HG03025 (cell line): ENCODE data around the gene CDK5R1.
A peak's percentile ranks its signal among the peaks of the same experiment; 100 is the strongest.

Source experiments
- ATAC-seq: cut with Tn5 transposase; IDR thresholded peaks from one replicate; pipeline ENCODE4 v1.9.1; 2021; ENCODE audit warnings: mild to moderate bottlenecking, moderate library complexity; ENCODE audit not compliant: unreplicated experiment, low FRiP score

CDK5R1 gene

DNA sequence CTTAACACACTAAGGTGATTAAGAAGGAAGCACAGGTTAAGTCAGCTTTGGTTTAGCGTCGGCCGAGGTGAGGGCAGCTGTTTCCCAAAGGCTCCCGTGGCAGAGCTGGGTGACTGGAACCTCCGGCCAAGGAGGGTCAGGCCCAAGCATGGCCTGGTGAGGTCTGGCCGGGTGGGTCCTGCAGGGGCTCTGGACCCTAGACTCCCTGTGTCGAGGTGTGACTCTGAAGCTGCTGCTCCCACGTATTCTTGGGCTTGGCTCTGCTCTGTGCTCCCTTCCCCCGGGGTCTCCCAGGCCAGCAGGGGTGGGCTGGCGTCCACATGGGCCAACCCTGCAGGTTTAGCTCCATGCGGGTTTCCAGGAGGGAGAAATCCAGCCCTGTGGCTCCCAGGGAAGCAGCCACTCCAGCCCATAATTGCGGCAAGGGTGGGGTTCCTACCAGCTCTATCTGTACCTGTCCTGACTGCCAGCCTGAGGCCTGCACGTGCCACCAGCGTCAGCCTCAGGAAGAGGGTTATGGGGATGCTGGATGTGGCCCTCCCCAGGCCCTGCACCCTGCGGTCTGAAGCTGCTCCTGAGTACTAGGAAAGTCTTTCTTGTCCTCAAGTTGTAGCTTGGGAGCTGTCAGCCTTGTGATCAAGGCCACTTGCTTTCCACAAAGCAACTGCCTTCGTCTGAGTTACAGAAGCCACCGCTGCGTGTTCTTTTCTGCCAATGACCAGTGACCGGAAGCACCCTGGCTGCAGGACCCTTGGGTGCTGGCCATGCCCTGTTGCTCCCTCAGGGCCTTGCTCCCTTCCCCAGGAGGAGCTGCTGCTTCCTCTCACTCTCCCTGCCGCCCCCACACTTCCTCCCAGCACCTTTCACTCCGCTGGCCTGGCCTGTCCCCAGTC, 4.8 kb downstream of the CDK5R1 start:
- ATAC-seq = no peak

DNA sequence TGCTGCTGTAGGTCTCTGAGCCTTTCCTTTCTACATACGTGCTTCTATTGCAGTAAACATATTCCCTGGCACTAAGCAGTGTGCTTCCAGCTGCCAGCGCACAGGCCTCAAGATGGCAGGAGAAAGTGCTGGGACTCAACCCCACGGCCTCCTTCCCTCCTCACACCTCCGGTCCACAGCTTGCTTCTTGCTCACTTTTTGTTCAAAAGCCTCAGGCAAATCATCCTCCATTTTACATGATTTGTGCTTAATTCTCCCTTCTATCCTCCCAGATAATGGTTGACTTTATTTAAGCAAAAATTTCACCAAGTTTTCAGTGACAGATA, 5.4 kb downstream of the CDK5R1 start:
- ATAC-seq = no peak

DNA sequence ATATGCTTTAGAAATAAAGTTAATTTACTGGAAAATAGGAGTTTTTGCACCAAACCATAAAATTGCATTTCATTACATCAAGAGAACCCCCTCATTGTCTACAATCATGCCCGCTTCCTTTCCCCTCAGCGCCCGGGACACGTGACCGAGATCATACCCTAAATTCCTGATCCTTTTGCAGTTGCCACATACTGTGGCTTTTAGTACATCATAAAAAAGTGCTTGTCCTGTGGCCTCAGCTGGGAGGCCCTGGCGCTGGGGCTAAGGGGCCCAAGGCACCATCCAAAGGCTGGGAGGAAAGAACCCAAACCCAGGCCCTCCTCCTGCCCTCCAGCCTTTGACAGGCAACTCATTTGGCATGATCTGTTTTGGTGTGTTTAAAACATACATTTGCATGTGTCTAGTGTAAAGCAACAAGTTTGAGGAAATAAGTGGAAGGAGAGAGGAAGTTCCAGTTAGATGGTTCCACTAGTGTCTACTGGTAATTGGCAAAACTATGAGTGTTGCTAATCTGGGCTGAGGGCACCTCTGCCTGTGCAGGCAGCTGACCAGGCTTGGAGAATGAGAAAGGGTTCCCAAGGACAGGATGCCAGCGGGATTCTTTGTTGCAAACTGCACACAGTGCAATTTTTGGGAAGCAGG, 6.0 kb downstream of the CDK5R1 start:
- no peak for ATAC-seq

DNA sequence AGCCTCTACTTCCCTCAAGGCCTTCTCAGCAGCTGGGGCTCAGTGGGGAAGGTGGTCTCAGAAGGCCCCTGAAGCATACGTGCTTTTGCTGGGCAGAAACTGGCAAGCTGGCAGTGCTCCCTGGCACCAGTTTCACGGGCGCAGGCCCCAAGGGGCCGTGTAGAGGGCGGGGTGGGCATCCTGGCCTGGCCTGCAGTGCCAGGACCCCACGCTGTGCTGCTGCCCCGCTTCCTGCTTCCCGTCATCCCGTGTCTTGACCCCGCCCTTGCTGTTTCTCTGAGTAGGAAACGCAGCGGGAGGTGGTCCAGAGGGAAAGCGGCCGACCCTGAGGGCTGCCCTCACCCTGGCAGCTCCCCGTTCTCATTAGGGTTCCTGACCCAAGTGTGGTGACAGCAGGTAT, 6.8 kb downstream of the CDK5R1 start:
- ATAC-seq = no peak

DNA sequence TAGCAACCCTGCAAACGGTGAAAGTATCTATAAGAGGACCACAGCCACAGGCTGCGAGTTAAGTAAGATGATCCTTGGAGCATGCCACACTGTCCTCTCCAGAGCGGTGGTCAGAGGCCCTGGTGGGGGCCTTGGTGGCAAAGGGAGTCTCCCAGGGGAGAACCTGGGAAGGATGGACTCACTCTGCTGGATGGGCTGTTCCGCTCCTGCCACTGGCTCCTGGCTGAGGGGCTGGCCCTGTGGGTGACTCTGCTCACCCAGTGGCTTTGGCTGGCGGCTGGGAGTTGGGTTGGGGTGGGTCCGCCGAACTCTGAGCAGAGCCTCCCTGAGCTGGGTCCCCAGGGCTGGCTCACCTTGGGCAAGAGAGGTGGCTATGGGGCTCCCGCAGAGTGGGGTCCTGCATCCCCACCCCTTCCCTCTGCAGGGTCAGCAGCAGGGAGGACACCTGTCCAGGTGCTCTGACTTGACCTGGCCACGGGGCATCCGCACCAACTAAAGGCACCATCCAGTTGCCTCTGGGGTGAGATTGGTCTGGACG, 7.3 kb downstream of the CDK5R1 start:
- no peak for ATAC-seq

DNA sequence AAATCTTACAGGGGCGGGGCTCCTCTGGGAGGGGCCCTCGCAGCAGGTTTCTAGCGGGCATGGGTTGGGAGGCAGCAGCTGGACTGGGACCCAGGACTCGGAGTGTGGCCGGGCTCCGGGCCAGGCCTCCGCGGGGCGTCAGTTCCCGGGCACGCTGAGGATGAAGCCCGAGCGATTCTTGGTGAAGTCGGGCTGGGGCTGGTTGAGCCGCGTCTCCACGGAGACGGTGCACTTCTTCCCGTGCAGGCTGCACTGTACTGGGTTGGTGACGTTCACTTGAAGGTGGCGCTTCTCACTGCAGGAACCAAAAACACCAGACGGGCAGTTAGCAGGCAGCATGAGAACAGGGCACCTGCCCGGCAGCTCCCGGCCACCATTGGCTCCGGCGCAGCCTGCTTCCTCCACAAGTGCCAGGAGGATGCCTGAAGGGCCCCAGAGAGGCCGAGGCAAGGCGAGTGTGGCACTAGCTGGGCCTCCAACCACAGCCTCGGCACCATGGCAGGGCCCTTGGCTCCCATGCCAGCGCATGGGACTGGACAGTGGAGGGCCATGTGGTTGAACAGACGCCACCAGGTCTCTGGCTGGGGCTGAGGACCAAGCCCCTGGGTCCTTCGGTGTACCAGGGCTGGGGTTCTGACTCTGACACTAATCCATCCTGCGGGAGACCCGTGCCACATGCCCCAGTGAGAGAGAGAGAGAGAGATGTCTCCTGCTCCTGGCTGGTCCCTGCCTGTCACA, 8.0 kb downstream of the CDK5R1 start:
- ATAC-seq = no peak

DNA sequence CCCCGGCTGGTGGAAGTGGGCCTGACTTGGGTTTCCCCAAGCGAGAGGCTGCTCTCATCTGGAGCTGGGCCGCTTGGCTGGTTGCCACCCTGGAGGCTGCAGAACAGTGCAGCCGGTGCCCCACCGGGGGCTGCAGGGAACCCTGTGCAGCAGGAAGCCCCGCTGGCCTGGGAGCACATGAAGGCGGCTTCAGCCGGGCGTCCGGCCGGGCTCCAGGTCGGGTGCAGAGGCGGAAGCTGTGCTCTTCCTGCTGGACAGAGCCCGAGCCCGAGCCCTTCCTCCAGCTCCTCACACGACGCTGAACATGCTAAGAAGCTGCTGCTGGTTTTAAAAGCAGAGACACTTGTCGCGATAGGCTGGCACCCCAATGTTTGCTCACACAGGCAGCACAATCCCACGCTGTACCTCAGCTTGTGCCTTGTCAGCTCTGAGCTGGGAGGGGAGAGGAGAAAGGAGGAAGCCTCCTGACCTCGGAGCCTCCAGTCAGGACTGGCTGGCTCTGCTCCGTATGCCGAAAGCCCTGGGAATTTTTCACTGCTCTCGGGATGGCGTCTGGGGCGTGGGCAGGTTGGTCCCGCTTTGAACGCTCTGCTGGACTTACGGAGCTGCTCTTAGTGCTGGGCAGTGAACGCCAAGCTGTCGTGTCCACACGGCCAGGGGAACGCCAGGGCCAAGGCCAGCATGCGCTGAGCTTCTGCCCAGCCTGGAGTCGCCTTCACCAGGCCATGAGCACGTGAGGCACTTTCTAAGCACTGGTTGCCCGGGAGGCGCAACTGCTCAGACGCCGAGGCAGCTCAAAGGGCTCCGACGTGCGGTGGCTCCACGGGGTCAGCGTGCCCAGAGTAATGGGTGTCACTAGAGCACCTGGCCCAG, 8.8 kb downstream of the CDK5R1 start:
- no peak for ATAC-seq

DNA sequence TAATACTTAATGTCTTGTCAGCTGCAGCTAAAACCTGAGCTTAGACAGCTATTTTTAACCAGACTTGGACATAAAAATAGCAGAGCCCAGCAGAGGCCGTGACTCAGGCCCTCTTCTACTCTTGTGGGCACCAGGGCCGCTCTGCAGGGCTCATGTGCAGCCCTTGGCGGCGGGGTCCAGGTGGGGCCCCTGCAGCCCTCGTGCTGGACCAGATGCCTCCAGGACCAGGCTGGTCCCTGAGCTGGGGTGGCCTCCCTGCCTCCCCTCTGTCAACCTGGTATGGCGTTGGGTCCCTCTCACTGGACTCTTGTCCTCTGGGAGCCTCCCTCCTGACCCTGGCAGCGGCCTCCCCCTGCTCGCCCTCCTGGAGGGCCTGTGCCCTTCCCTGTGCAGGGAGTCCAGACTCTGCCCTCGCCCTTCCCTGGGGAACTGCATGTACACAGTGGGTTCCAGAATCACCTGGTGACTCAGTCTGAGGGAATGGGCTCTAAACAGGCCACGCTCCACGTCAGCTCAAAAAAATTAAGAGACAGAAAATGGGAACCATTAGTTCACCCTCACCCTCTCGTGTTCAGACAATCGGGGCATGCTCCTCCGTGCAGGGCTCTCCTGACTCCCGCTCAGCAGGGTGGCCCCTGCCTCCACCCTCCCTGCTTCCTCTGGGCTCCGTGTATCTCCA, 9.7 kb downstream of the CDK5R1 start:
- no peak for ATAC-seq

DNA sequence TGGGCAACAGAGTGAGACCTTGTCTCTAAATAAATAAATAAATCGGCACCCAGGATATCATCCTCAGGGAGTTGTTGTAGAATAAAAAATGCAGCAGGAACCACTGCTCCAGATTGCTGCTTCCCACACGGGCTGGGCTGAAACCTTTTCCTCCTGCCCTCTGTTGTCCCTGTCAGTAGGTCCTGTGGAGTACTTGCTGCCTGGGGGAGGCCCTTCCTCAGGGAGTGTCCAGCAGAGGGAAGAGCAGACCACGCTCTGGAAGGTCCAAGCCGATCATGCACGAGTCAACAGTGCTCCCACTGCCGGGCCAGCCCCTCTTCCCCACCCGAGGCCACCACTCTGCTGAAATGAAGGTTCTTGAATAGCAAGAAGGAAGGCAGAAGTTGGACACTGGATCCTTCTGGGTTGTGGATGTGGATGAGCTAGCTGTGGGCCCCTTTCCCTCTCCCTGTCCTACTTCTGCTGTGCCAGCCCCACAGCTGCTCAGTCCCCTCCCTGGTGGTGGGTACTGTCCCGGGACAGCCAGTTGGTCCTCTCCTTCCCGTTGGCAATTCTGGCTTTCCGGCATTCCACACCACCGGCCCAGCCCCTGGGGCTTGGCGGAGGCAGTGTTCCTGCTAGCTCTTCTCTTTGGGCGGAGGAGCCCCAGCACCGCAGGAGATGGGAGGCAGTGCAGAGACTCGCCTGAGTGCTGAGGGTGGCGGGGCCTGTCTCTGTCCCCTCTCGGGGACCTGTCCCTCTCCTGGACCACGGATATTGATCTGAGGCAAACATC, 10.8 kb downstream of the CDK5R1 start:
- ATAC-seq = no peak

DNA sequence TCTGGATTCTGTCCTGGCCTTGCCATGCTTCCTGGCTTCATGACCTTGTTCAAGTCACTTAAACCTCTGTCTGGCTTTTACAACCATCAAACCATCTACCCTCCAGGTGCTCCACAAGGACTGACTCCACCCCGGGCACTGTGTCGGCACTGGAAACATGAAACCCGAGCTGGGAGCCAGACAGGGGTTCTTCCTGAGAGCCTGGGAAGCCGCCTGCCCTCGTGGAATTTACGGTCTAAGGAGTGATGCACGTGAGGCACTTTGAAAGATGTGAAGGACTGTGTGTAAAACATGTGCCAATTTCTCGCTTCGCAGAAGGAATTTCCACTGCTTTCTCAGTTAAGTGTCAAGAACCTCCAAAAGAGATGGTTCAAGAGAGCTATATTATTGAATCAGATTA, 11.6 kb downstream of the CDK5R1 start:
- no peak for ATAC-seq

DNA sequence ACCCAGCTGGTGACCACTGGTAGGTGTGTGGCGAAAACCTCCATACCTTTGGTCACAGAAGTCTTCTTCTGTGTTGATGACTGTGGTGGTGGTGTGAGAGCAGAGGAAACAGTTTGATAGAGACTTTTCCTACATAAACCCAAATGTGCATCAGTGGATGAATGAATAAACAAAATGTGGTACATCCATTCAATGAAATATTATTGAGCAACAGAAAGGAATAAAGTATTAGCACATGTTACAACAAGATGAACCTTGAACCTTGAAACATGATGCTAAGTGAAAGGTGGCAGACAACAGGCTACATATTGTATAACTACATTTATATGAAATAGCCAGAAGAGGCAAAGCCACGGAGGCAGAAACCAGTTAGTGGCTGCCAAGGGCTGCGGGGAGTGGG, 15.2 kb downstream of the CDK5R1 start:
- no peak for ATAC-seq

DNA sequence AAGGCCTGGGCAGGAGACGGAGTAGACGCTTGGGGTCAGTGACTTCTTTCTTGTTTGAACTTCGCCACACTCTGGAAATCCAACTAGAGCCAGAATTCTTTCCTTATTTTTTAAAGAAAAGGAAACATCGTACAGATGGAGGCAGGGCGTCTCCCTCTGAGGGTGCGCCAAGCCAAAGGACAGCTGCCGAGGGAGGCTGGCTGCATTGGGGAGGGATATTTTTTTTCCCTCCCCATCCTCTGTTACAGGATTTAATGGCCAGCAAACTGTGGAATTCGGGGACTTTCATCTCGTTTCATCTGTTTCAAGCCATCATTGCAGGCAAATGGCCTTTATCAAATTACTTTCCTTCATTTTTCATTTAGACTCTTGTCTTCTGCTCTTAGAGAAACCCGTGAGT, 15.9 kb downstream of the CDK5R1 start:
- ATAC-seq = no peak

DNA sequence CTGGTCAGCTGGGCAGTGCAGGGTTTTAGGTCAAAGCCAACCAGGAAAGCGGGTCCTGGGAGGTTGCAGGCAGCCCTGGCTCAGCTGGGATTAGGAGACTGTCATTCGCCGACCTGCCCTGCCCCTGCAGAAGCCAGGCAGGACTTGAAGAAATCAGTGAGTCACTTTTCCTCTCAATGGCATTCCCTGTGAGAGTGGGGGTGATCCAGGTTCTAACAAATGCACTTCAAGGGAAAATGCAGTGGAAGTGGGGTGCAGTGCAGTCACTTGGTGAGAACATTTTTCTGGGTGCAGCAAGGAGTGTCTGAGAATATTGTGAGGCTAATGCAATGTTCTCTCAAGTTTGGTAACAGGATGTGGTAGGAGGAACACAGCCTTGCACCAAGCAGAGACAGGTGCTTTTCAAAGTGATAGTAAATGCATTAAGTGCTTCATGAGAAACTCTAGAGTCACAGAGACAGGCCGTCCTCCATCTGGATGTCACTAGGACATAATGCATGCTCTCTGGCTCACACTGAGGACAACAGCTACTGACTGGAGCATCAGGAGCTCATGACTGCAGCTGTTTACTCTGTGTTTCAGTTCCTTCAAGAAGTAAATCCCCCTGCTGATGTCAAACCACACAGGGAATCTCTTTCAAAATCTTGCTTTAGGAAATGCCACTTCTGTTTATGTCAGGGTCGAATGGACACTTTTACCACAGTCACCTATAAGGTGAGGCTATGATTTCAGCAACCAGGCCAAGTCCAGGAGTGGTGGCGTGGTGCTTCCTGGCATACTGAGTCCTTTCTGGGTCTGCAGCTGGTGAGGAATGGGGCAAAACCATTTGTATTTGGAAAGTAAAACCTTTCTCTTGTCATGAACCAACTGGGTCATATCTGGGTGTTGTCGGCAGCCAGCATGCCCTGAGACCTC, 16.7 kb downstream of the CDK5R1 start:
- ATAC-seq = peak; percentile 67

DNA sequence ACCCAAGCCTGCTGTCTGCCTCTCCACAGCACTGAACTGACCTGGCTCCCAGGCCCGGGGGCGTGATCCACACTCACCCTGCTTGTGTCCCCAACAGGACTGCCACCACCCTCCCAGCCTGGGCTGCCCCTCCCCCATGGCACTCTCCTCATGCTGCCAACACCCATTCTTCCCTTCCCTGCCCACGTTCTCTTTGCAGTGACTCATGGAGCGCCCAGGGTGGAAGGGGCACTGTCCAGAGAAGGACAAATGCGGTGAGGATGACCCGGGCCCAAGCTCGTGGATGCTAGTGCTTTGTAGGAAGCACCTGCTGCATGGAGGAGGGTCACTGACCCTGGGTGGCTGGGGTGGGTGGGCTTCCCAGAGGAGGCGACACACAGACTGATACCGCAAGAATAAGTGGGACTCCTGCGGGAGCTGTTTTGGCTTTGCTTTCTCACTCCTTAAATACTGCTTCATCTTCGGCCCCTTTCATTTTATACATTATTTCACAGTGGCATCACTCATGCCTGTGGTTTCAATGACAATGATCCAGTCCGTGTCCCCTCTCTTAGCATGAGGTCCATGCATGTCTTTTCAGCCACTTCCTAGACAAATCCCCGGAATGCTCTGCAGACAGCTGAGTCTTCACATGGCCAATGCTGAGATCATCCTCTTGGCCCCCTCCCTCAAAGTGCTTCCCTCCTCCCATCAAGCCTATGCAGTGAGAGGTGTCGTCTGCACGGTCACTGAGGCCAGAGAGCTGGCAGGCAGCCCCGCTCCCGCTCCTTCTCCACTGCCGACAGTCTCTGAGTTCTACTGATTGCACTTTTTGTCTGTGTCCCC, 17.6 kb downstream of the CDK5R1 start:
- ATAC-seq = no peak

DNA sequence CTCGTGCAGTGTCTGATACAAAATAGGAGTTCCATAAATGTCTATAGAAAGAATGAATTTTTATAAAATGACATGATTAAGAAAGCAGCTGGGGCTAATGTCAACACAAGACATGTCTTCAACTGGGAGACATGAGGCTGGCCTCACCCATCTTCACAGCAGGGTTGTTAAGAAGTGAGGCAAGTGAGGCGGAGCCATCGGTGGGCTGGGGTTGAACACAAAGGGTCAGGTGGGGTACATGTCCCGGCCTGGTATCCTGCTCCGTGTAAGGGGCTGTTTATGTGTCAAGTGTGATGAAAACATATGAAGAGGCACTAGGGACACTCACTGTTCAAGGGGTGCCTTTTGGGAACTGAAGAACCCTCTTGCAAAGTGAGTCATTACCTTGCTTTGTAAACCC, 22.1 kb downstream of the CDK5R1 start:
- no peak for ATAC-seq

DNA sequence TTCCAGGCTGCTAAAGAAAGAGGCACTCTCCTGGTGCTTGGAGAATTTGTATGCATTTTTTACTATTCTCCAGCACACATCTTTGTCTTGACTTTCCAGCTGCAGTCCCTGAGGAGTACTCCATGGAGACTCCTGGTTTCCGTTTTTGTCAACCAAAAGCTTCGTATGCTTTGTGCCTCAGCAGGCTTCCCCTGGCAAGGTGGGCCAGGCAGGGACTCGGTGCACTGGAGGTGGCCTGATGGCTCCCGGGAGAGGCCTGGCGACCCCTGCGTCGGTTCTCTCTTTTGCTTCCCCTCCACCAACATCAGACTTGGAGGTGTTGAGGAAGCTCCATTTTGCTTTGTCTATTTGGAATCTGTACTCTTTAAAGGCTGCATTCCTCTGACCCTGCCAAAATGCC, 23.7 kb downstream of the CDK5R1 start:
- ATAC-seq = no peak

DNA sequence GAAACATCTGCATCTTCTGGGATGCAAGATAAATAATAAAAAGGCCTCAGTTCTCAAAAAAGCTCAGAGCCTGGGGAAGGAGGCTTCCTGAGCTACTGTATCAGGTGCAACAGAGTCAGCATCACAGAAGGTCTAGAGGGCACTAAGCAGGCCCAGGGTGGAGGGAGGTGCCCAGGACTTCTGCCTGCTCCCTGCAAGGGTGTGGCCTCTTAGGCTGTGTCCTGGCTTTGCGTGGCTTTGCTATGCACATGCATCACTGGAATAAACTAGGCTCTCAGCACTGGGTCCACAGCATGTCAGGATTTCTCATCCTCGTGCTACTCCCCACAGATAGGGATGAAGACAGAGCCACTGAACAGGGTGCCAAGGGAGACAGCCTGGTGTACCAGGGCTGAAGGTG, 25.5 kb downstream of the CDK5R1 start:
- ATAC-seq = no peak
